GM21825 (cell line): ENCODE results near the gene DHDDS.
"Not testable (repeated sequence)": the region's sequence is repeated elsewhere in the genome, so short reads cannot be mapped to it uniquely, and the experiment has no call there.

ENCODE experiments used
- ATAC-seq: cut with Tn5 transposase; IDR thresholded peaks from one replicate; pipeline ENCODE4 v1.9.1; 2021; ENCODE audit warnings: mild to moderate bottlenecking, moderate library complexity; ENCODE audit not compliant: unreplicated experiment

The DHDDS gene

GRCh38 chr1:26431979-26432695, at the start of gene DHDDS:
Gene DHDDS (plus strand): TSS chr1:26432321. CDS start chr1:26432946, 625 bp downstream.
- ATAC-seq: peak; percentile 90

GRCh38 chr1:26384076-26384475, 48.0 kb upstream of the DHDDS start:
- ATAC-seq: no peak

- ATAC-seq: not testable (repeated sequence)
Observed at GRCh38 chr1:26385063-26385462, 47.1 kb upstream of the DHDDS start.

GRCh38 chr1:26387447-26387846, 44.7 kb upstream of the DHDDS start:
- no peak for ATAC-seq

- no peak for ATAC-seq
Observed at GRCh38 chr1:26388791-26389445, 43.2 kb upstream of the DHDDS start.

GRCh38 chr1:26389604-26390247, 42.4 kb upstream of the DHDDS start:
- no peak for ATAC-seq

- no peak for ATAC-seq
Observed at GRCh38 chr1:26391450-26391849, 40.7 kb upstream of the DHDDS start.

- ATAC-seq: no peak
Observed at GRCh38 chr1:26395754-26396153, 36.4 kb upstream of the DHDDS start.

- ATAC-seq: no peak
Observed at GRCh38 chr1:26399034-26399433, 33.1 kb upstream of the DHDDS start.

- no peak for ATAC-seq
Observed at GRCh38 chr1:26401891-26402290, 30.2 kb upstream of the DHDDS start.

GRCh38 chr1:26403656-26404055, 28.5 kb upstream of the DHDDS start:
- ATAC-seq: no peak

- ATAC-seq: no peak
Observed at GRCh38 chr1:26404641-26405040, 27.5 kb upstream of the DHDDS start.

- ATAC-seq: no peak
Observed at GRCh38 chr1:26405281-26405915, 26.7 kb upstream of the DHDDS start.

- no peak for ATAC-seq
Observed at GRCh38 chr1:26408604-26409003, 23.5 kb upstream of the DHDDS start.

- no peak for ATAC-seq
Observed at GRCh38 chr1:26409191-26409807, 22.8 kb upstream of the DHDDS start.

- no peak for ATAC-seq
Observed at GRCh38 chr1:26410706-26411623, 21.2 kb upstream of the DHDDS start, which contains the start of gene LIN28A. Gene LIN28A (plus strand): TSS chr1:26410817. CDS start chr1:26410892, 75 bp downstream.

GRCh38 chr1:26411624-26412074, 20.5 kb upstream of the DHDDS start:
- no peak for ATAC-seq

GRCh38 chr1:26412180-26412840, 19.8 kb upstream of the DHDDS start:
- no peak for ATAC-seq

- ATAC-seq: no peak
Observed at GRCh38 chr1:26413031-26413430, 19.1 kb upstream of the DHDDS start.
